ENCODE data around the gene RGS6. TPM values are rescaled to one million over a fixed set of nuclear protein-coding genes. Genes with fewer than 3 reads are reported as not detected.

Gene RGS6
- total and polyA plus RNA-seq, 4 donors = 0.21 to 5.4 (median 0.45) TPM

- WGBS, 2 donors = 93 to 94% methylated on average over 2 of the region's 2 CpGs
- Histone ChIP-seq H3K4me1 (ENCODE audit: control insufficient read depth in 5 of 5, insufficient read depth in 5 of 5, low read length in 5 of 5) (no peaks in the 10 kb centered on the region), H3K4me3 (no peak overlapping the region), H3K27me3 (ENCODE audit: control insufficient read depth in 3 of 3, insufficient read depth in 3 of 3, low read length in 2 of 3) (no peaks in the 10 kb centered on the region), H3K27ac (ENCODE audit: low read depth in 1 of 2, low read length in 1 of 2) (no peak overlapping the region), H3K9ac (ENCODE audit: insufficient read depth in 1 of 2, low read length in 2 of 2) (no peak overlapping the region), H3K36me3 (ENCODE audit: control insufficient read depth in 4 of 4, insufficient read depth in 4 of 4, low read length in 4 of 4) (no peaks in the 10 kb centered on the region), H3K9me3 (ENCODE audit: control insufficient read depth in 4 of 4, insufficient read depth in 3 of 4, low read length in 3 of 4) (no peaks in the 10 kb centered on the region)
- ATAC-seq (ENCODE audit: insufficient read depth, low FRiP score) (no peak), DNase-seq (no peak)
- no peak for TF ChIP-seq CTCF (IDR thresholded peaks at IDR 0.05; ENCODE audit: control extremely low read depth, extremely low read depth)
These were observed 208.9 kb downstream of the RGS6 start for GRCh38 chr14:72141084-72141483.

GRCh38 chr14:72142328-72142727 lies 210.1 kb downstream of the RGS6 start:
- ATAC-seq (ENCODE audit: insufficient read depth, low FRiP score) (no peak), DNase-seq (no peak)
- Histone ChIP-seq H3K9me3 (ENCODE audit: control insufficient read depth in 4 of 4, insufficient read depth in 3 of 4, low read length in 3 of 4) (no peaks in the 10 kb centered on the region), H3K27ac (ENCODE audit: low read depth in 1 of 2, low read length in 1 of 2) (no peak overlapping the region), H3K4me1 (ENCODE audit: control insufficient read depth in 5 of 5, insufficient read depth in 5 of 5, low read length in 5 of 5) (no peaks in the 10 kb centered on the region), H3K27me3 (ENCODE audit: control insufficient read depth in 3 of 3, insufficient read depth in 3 of 3, low read length in 2 of 3) (no peaks in the 10 kb centered on the region), H3K4me3 (no peak overlapping the region), H3K9ac (ENCODE audit: insufficient read depth in 1 of 2, low read length in 2 of 2) (no peak overlapping the region), H3K36me3 (ENCODE audit: control insufficient read depth in 4 of 4, insufficient read depth in 4 of 4, low read length in 4 of 4) (no peaks in the 10 kb centered on the region)
- 91 to 94% methylated on average over 2 of the region's 2 CpGs for WGBS, 2 donors
- no peak for TF ChIP-seq CTCF (IDR thresholded peaks at IDR 0.05; ENCODE audit: control extremely low read depth, extremely low read depth)

GRCh38 chr14:72146241-72146640 lies 214.0 kb downstream of the RGS6 start:
- H3K36me3 ChIP-seq (ENCODE audit: control insufficient read depth in 4 of 4, insufficient read depth in 4 of 4, low read length in 4 of 4) = no peaks in the 10 kb centered on the region
- H3K27me3 ChIP-seq (ENCODE audit: control insufficient read depth in 3 of 3, insufficient read depth in 3 of 3, low read length in 2 of 3) = no peaks in the 10 kb centered on the region
- TF ChIP-seq CTCF (IDR thresholded peaks at IDR 0.05; ENCODE audit: control extremely low read depth, extremely low read depth) = no peak
- H3K4me1 ChIP-seq (ENCODE audit: control insufficient read depth in 5 of 5, insufficient read depth in 5 of 5, low read length in 5 of 5) = no peaks in the 10 kb centered on the region
- DNase-seq (no peak), ATAC-seq (ENCODE audit: insufficient read depth, low FRiP score) (no peak)
- no peak overlapping the region for H3K4me3 ChIP-seq
- H3K9me3 ChIP-seq (ENCODE audit: control insufficient read depth in 4 of 4, insufficient read depth in 3 of 4, low read length in 3 of 4) = no peaks in the 10 kb centered on the region
- H3K27ac ChIP-seq (ENCODE audit: low read depth in 1 of 2, low read length in 1 of 2) = no peak overlapping the region
- H3K9ac ChIP-seq (ENCODE audit: insufficient read depth in 1 of 2, low read length in 2 of 2) = no peak overlapping the region

GRCh38 chr14:72154645-72155378 lies 222.6 kb downstream of the RGS6 start:
- no peak for DNase-seq
- TF ChIP-seq CTCF (IDR thresholded peaks at IDR 0.05; ENCODE audit: control extremely low read depth, extremely low read depth) = no peak
- peaks cover 0 to 5% (median 0%) of the 10 kb centered on the region in 5 donors for H3K4me1 ChIP-seq (ENCODE audit: control insufficient read depth in 5 of 5, insufficient read depth in 5 of 5, low read length in 5 of 5)
- no peaks in the 10 kb centered on the region for H3K27me3 ChIP-seq (ENCODE audit: control insufficient read depth in 3 of 3, insufficient read depth in 3 of 3, low read length in 2 of 3)
- no peaks in the 10 kb centered on the region for H3K36me3 ChIP-seq (ENCODE audit: control insufficient read depth in 4 of 4, insufficient read depth in 4 of 4, low read length in 4 of 4)
- no peak overlapping the region for H3K4me3 ChIP-seq
- ATAC-seq (ENCODE audit: insufficient read depth, low FRiP score) = no peak
- no peak overlapping the region for H3K27ac ChIP-seq (ENCODE audit: low read depth in 1 of 2, low read length in 1 of 2)
- H3K9me3 ChIP-seq (ENCODE audit: control insufficient read depth in 4 of 4, insufficient read depth in 3 of 4, low read length in 3 of 4) = peaks cover 0 to 11% (median 0%) of the 10 kb centered on the region in 4 donors
- WGBS, 2 donors = 87 to 94% methylated on average over 10 of the region's 10 CpGs
- no peak overlapping the region for H3K9ac ChIP-seq (ENCODE audit: insufficient read depth in 1 of 2, low read length in 2 of 2)

All from lung (tissue), 12 donors.